GM18511 (cell line): Measurements from ENCODE around the gene OCSTAMP.

Source experiments
- ATAC-seq: cut with Tn5 transposase; IDR thresholded peaks from one replicate; pipeline ENCODE4 v1.9.1; 2021; ENCODE audit warnings: mild to moderate bottlenecking, moderate library complexity; ENCODE audit not compliant: unreplicated experiment

OCSTAMP gene

DNA sequence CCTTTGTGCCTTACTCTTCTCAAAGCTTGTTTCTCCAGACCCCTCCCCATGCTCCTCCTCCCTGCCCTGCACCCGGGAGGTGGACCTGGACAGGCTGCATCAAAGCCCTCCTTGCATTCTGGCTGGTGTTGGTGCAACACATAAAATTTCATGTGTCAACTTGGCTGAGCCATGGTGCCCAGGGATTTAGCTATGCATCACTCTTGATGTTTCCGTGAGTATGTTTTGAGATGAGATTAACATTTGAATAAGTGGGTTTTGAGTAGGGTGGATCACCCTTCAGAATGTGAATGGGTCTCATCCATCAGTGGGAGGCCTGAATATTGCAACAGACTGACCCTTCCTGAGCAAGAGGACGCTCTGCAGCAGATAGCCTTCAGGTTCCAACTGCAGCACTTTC lies 4.4 kb upstream of the OCSTAMP start:
- no peak for ATAC-seq

DNA sequence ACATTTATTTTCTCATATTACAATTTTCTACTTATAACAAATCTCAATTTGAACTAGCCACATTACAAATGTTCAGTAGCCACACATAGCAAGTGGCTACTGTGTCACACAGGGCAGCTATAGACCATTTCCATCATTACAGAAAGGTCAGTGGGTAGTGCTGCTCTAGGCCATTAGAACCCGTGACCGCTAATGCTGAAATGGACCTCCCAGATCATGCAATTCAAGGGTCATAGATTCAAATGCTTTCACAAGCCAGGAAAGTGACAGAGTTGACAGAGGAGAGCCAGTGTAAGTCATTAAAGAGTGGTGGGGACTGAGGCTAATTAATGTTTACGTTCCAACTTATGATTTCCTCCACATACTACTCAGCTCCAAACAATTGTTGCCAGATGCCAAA lies 3.5 kb upstream of the OCSTAMP start:
- ATAC-seq: no peak

DNA sequence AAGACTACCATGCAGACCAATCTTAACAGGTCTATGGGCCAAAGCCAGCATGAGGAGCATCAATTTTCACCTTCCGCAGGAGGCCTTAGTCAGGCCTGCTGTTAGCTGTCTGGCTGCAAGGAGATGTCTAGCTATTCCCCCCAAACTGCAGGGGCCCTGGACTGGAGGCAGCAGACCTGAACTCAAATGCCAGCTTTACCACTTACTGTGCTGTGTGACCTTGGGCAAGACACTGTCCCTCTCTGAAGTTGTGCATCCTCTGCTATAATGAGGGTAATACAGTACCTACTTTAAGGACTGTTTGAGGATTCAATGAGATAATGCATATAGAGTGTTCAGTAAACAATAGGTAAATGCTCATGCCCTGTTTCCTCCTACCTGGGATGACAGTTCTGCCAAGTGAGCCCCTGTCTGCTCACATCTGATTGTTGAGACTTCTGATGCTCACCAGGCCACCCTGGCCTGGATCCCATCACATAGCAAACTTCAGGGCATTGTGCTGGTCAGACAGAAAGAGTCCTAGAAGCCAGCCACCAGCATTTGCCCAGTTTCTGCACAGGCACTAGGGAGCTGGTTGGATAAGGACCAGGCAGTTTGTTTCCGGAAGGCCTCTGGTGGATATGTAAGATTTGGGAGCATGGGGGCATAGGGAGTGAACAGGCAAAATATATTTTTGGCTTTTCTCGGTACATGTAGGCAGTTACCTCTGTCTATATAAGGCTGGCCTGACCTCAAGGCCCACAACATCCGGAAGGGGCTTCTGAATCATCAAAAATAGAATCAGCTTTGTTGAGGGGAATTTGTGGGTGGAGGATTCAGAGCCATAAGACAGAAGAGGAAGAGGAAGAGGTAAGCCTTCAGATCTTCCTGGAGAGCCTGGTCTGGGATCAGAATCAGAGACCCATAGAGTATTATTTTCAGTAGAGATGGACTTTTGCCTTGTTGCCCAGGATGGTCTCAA lies 2.3 kb upstream of the OCSTAMP start:
- peak; percentile 88 for ATAC-seq

DNA sequence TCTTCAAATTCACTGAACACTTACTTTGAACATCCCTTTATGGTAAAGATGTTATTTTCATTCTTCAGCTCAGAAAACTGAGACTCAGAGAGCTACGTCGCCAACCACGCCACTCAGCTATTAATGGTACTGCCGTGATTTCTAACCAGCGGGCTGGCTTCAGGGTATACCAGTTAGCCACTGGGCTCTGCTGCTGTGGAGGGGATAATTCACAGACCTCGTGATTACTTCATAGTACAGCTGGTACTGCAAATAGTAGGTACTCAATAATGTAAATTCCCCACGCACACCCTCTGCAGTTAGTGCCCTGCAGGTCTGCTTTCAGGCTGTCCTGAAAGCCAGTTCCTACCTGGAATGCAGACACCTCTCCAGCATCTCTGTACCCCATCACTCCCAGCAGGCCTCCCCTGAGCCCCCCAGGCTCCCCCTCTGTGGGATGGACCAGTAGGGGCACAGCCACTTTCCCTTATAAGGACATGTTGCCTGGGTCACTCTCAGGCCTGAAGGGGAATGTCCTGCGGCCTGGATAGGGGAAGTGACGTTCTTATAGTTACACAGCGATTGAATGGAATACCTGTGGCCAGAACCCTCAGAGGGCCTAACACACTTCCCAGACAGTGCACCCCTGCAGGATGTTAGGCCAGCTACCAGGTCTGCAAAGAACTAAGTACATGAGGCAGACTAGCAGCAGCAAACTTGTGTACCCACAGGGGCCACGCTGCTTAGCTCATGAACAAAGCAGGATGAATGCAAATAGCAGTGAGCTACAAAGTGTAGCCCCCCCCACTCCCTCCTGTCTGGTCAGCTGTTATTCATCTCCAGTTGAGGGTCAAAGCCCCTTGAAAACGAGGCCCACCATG lies 1.3 kb upstream of the OCSTAMP start:
- no peak for ATAC-seq

DNA sequence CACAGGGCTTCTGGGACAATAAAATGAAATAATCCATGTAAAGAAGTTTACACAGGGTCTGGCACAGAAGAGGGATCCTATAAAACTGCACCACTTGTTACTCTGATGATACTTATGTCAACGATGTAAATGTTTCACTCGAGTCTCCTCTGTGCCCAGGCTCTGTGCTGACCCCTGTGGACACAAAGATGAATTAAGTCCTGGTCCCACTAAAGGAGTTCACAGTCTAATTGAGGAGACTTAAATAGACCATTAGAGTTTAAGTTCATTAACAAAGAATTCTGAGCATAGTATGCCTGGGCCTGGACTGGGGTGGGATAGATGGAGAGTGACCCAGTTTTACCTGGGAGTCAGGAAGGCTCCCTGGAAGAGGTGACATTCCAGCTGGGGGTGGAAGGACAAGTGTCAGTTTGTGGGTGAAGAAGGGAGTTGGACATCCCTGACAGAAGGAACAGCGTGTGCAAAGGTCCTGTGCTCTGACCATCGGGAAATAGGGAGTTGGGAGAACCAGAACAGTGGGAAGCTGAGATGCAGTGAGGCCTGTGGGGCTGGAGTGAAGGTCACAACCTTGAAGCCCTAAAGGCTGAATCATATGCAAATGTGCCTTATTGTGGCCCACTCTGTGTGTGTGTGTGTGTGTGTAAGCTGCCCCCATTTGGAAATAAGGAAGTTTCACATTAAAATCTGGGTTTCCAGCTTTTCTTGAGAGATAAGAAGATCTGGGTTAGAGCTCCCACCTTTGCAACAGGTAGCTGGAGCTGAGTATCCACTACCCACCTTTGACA lies 1.1 kb downstream of the OCSTAMP start:
- no peak for ATAC-seq

GRCh38 chr20:46548688-46549087 lies 1.8 kb downstream of the OCSTAMP start:
- ATAC-seq: no peak

GRCh38 chr20:46547995-46548394 lies 2.5 kb downstream of the OCSTAMP start:
- no peak for ATAC-seq

DNA sequence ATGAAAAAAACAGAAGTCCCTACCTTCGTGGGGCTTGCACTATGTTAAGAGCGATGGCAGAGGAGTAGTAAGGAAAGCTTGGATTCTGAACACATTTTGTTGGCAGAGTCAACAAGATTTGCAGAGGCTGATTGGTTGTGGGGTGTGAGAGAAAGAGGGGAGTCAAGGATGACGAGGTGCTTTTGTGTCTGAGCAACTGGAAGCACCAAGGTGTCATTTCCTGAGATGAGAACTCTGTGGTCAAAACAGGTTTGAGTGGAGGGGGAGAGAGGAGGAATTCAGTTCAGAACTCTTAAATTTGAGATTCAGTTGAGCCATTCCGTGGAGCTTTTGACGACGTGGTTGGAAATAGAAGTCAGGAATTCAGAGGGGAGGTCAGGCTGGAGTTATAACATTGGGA lies 3.5 kb downstream of the OCSTAMP start:
- ATAC-seq: no peak

DNA sequence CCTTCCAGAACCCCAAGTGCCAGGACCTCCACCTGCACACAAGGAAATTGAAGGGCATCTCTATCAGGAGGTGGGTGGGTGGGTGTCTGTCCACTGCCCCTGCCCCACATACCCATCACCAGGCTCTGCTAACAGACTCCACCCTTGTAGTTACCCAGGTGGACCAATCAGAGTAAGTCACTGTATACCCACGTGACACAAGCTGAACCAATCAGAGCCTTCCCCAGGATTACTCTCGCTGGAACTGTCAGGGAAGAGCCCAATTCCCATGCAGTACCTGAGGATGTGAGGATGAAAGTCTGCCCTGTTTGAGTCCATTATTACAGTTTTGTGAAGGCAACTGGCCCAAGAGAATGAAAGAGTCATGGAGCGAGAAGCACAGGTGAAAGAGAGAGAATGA lies 4.2 kb downstream of the OCSTAMP start:
- no peak for ATAC-seq

GRCh38 chr20:46545827-46546138 lies 4.7 kb downstream of the OCSTAMP start:
- no peak for ATAC-seq

DNA sequence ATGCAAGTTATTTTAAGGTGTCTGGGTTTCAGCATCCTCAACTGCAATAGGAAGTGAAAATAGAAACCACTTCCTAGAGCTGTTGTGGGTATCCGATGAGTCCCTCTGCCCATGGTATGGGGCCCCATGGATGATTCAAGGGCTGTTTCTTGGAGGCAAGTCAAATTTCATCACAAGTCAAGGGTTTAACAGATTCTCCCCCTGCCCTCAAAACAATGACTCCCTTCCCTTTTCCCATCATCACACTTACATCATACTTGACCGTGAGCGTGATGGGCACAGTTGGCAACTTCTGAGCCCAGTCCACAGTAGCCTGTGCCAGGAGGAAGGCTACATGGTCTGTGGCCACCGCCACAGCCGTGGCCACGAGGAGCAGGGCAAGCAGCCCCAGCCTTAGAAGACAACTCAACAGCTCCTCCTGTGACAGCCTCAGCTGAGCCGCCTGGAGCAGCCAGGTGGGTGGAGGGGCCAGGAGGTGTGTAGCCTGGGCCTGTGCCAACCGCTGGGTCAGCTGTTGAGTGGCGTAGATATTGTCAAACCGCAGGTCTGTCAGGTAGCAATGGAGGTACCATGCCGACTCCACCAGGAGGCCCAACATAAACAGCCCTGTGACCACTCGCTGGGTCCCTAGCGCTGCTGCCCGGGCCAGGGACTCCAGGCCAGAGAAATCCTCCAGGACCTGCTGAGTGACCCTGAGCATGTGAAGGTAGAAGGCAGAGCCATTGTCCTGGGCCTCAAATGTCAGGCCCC lies 5.2 kb downstream of the OCSTAMP start:
- peak; percentile 71 for ATAC-seq

GRCh38 chr20:46544576-46544975 lies 5.9 kb downstream of the OCSTAMP start:
- peak; percentile 36 for ATAC-seq

DNA sequence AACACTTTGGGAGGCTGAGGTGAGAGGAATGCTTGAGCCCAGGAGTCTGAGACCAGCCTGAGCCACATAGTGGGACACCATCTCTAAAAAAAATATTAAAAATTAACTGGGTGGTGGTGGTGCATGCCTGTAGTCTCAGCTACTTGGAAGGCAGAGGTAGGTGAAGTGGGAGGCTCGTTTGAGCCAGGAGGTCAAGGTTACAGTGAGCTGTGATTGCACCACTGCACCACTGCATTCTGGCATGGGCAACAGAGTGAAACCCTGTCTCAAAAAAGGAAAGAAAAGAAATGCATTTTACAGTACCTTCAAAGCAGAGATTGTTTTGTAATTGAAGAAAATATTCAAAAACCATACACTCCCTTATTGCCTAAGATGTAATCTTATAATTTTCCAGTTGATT lies 6.5 kb downstream of the OCSTAMP start:
- ATAC-seq: no peak

- no peak for ATAC-seq
Observed at GRCh38 chr20:46543033-46543432, 7.4 kb downstream of the OCSTAMP start.

DNA sequence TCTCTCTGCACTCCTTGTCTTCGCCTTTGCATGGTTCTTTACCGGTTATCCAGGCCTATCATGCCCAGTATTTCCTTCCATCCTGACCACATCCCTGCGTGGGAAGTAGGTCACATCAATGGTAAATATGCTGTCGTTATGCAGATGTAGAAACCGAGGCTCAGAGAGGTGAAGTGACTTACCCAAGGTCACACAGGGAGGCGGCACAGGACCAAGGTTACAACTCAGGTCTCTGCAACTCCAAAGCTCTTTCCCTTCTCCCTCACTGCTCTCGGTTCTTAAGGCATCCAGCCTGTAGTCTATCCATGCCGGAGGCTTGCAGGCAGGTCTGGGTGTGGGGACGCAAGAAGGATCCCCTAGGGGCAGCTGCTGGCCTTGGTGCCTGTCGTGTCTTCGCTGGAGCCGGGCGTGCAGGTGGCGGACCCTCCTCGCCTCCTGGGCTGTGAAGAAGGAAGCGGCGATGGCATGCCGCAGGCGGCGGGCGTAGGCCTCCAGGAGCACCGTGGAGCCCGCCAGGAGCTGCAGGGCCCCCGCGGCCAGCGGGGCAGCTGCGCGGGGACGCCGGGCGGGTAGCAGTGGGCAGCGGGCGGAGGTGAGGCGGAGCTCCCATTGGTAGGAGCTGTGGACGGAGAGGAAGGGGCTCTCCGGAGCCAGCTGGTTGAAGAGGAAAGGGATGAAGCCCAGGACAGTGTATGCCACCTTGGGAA lies 9.1 kb downstream of the OCSTAMP start:
- ATAC-seq: no peak

DNA sequence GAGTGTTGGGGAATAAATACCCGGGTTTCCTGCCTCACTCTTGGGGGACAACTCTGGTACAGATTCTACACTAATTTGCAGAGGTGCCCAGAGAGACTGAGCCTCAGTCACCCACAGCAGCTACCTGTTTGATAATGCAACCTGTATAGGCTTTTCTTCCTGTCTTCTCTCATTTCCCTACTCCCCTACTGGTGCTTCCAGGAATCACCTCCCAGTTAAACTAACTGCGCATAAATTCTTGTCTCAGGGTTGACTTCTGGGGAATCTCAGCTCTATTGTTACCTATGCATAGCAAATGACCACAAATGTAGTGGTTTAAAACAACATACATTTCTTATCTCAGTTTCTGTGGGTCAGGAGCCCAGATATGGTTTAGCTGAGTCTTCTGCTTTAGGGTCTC lies 11.3 kb downstream of the OCSTAMP start:
- ATAC-seq: no peak

GRCh38 chr20:46530640-46531039 lies 19.8 kb downstream of the OCSTAMP start:
- no peak for ATAC-seq

DNA sequence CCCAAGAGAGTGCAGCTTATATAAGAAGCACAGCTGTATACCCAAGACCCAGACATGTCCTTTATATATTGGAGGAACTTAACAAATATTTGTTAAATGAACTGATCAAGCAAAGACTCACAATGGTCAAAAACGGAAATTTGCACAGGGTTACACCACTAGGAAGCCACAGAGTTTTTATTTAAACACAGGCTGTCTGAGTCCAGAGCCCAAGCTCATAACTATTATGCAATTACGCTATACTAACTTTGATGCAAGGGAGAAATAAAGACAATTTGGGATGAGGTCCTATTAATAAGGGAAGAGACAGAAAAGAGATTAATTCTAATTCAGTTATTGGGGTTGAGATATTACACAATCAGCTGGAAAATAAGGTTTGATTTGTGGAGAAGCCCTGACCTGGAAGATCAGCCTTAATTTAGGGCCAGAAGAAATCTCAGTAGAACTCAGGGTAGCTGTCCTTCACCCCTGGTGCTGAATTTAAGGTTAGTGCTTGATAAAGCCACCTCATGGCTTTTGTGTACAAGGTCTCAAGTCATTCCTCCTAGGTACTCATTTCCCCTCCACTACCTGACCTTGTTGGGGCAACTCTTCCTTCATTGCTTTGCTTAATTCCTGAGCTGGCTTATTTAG lies 26.6 kb downstream of the OCSTAMP start:
- ATAC-seq: no peak

DNA sequence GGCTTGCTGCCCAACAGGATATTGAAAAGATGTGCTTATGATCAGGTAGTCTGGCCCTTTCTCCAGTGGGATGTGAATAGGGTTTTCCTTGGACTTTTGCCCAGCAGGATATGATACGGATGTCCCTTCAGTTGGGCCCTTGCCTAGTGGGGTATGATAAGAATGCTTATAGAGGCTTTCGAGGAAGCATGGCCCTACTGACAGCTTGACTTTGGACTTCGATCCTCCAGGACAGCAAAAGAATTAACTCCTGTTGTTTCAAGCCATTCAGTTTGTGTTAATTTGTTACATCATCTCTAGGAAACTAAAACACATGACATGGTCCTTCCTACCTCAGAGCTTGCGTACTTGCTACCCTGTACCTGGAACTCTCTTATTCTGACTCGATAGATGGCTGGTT lies 27.3 kb downstream of the OCSTAMP start:
- no peak for ATAC-seq
